Memory B cell (primary cell): Measurements from ENCODE around the gene SETD2.
"Not testable (repeated sequence)": the region's sequence is repeated elsewhere in the genome, so short reads cannot be mapped to it uniquely, and the experiment has no call there.

Experiments
- ATAC-seq: fragments of 150-1000 bp; cut with Tn5 transposase; 2 replicates; pipeline ENCODE4 v1.10.0; 2021; ENCODE audit warnings: low read depth, mild to moderate bottlenecking, moderate library complexity
- DNase-seq, 2 donors: peaks; one replicate each; pipeline ENCODE4 v3.0.0; 2022; ENCODE audit warnings: low spot score in 2 of 2
- H3K27ac Mint-ChIP-seq: one replicate; pipeline ENCODE4 v1.8.0; 2022; ENCODE audit warnings: mild to moderate bottlenecking, moderate library complexity, mixed read lengths
- H3K27me3 Mint-ChIP-seq: one replicate; pipeline ENCODE4 v1.8.0; 2022; ENCODE audit warnings: mixed read lengths
- H3K36me3 Mint-ChIP-seq: one replicate; pipeline ENCODE4 v1.8.0; 2022; ENCODE audit warnings: mild to moderate bottlenecking, mixed read lengths
- H3K4me1 Mint-ChIP-seq: one replicate; pipeline ENCODE4 v1.8.0; 2022; ENCODE audit warnings: mixed read lengths
- H3K4me3 Mint-ChIP-seq: one replicate; pipeline ENCODE4 v1.8.0; 2022; ENCODE audit warnings: mild to moderate bottlenecking, moderate library complexity, mixed read lengths
- H3K9me3 Mint-ChIP-seq: one replicate; pipeline ENCODE4 v1.8.0; 2022; ENCODE audit warnings: mixed read lengths

Gene SETD2

GRCh38 chr3:47065058-47065457 is 98.9 kb downstream of the SETD2 start:
- Mint-ChIP-seq H3K36me3 (peaks cover 26% of the 10 kb centered on the region), H3K9me3 (no peaks in the 10 kb centered on the region), H3K4me1 (peaks cover 11% of the 10 kb centered on the region), H3K4me3 (no peak overlapping the region), H3K27me3 (no peaks in the 10 kb centered on the region), H3K27ac (peak overlapping the region; percentile 60)
- DNase-seq: no peak
- ATAC-seq: no peak

DNA sequence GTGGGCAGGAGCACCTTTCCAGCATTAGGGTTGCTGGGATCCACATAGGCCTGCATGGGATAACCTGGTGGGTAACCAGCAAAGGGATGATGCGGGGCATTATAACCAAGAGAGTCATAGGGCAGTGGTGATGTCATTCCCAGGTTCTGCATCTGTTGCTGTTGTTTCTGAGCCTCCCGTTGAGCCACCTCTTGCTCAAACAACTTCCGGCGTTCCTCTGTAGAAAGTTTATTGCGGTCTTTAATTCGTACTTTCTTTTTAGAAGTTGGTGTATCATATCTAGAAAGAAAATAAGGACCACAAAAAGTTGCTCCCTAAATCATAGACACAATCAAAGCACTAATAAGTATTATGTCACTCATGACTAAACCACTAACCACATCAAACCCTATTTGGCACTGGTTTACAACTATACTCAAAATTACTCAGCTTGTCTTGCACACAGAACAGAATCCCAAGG is 106.7 kb downstream of the SETD2 start:
- Mint-ChIP-seq H3K9me3 (no peaks in the 10 kb centered on the region), H3K27ac (peak overlapping the region; percentile 54)
- no peak for ATAC-seq

DNA sequence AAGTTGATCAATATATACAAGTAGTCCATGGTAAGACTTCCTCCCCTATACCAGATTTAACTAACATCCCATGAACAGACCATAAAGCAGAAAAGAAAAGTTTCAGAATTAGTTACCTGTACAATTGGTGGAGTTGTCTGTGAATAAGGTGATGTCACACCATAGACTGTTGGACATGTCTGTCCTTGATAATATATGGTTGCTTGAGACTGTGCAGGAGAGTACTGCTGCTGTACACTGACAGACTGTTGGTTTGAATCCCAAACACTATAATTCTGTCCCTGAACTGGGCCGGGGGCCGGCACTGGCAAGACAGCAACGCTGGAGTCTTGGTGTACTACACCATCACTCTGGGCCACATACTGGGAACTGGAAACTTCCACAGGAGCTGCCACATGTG is 107.2 kb downstream of the SETD2 start:
- no peak overlapping the region for H3K4me3 Mint-ChIP-seq

More for the DNA sequence above, 106.7 kb downstream of the SETD2 start:
- Mint-ChIP-seq H3K36me3 (peaks cover 28% of the 10 kb centered on the region), H3K4me1 (peaks cover 15% of the 10 kb centered on the region), H3K4me3 (no peak overlapping the region), H3K27me3 (no peaks in the 10 kb centered on the region)
- DNase-seq: no peak

GRCh38 chr3:47054412-47054811 is 109.5 kb downstream of the SETD2 start:
- Mint-ChIP-seq H3K36me3 (peaks cover 17% of the 10 kb centered on the region), H3K4me3 (no peak overlapping the region), H3K4me1 (peaks cover 13% of the 10 kb centered on the region), H3K27me3 (no peaks in the 10 kb centered on the region), H3K9me3 (no peaks in the 10 kb centered on the region), H3K27ac (no peak overlapping the region)
- DNase-seq: no peak
- ATAC-seq: no peak

More for the DNA sequence above, 107.2 kb downstream of the SETD2 start:
- Mint-ChIP-seq H3K27ac (peak overlapping the region; percentile 54), H3K36me3 (peaks cover 24% of the 10 kb centered on the region), H3K9me3 (no peaks in the 10 kb centered on the region), H3K4me1 (peaks cover 15% of the 10 kb centered on the region), H3K27me3 (no peaks in the 10 kb centered on the region)
- no peak for ATAC-seq
- DNase-seq: no peak

DNA sequence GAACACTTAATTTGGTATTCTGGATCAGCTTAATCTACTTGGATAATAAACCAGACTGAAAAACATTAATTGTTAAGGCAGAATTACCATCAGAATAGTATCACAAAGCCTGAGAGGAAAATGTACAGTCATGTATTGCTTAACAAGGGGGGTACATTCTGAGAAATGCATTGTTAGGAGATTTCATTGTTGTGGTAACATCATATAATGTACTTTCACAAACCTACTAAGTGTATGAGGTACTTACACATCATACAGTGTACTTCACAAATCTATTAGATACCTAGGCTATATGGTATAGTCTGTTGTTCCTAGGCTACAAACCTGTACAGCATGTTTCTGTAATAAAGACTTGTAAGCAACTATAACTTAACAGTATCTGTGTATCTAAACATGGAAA is 116.2 kb downstream of the SETD2 start:
- peaks cover 7% of the 10 kb centered on the region for H3K36me3 Mint-ChIP-seq
- H3K27ac Mint-ChIP-seq: peak overlapping the region; percentile 0
- ATAC-seq: no peak

DNA sequence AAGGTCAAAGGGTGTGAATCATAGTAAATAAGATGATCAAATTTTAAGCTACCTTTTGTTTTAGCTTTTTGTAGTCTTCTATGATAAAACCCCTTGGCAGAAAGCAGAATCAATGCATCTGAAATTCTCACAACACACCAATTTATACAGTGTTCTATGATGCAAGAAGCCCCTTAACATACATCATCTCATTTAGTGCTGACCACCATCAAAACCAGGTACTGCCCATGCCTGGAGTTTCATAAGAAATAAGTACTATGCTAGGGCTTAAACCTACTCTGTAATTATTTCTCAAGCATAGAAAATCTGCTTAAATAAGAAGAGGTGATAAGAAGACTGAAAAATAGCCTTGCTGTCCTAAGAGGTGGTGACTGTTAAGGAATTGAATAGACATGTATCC is 116.8 kb downstream of the SETD2 start:
- Mint-ChIP-seq H3K27ac (peak overlapping the region; percentile 0), H3K9me3 (no peaks in the 10 kb centered on the region)

More for the DNA sequence above, 116.2 kb downstream of the SETD2 start:
- Mint-ChIP-seq H3K27me3 (no peaks in the 10 kb centered on the region), H3K4me1 (peaks cover 7% of the 10 kb centered on the region), H3K4me3 (no peak overlapping the region), H3K9me3 (no peaks in the 10 kb centered on the region)
- no peak for DNase-seq

DNA sequence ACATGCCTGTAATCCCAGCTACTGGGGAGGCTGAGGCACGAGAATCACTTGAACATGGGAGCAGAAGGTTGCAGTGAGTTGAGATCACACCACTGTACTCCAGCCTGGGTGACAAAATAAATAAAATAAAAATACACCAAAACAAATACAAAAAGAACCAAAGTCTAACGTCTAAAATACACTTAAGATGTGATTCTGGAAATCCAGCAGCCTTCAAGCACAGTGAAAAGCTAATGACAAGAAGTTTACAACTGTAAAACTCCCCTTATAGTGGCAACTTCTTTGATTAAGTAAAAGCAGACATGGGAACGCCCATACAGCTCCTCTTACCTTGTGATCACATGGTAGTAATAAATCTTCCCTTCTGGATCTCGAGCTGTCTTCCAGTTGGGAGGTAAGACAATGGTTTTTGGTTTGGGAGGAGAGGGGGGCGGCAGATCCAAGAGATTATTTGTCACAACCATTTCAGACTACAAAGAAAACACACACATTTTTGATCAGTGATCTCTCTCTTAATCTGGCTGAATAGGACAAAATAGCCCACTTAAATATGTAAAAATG is 121.6 kb downstream of the SETD2 start:
- Mint-ChIP-seq H3K4me1 (peaks cover 13% of the 10 kb centered on the region), H3K27ac (peak overlapping the region; percentile 63), H3K4me3 (no peak overlapping the region), H3K36me3 (peaks cover 24% of the 10 kb centered on the region), H3K27me3 (no peaks in the 10 kb centered on the region), H3K9me3 (no peaks in the 10 kb centered on the region)
- DNase-seq (no peak), ATAC-seq (no peak)

More for the DNA sequence above, 116.8 kb downstream of the SETD2 start:
- no peaks in the 10 kb centered on the region for H3K27me3 Mint-ChIP-seq
- ATAC-seq (no peak), DNase-seq (no peak)
- peaks cover 12% of the 10 kb centered on the region for H3K36me3 Mint-ChIP-seq
- peaks cover 7% of the 10 kb centered on the region for H3K4me1 Mint-ChIP-seq
- no peak overlapping the region for H3K4me3 Mint-ChIP-seq

DNA sequence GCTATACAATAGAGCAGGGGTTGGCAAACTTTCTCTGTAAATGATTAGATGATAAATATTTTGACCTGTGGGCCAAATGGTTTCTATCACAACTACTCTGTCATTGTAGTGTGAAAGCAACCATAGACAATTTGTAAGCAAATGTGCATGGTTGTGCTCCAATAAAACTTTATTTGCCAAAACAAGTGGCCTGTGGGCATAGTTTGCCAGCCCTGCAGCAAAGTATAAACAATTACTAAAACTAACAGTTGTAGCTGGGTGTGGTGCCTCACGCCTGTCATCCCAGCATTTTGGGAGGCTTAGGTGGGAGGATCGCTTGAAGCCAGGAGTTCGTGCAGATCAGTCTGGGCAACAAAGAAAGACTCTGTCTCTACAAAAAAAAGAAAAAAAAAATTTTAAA is 122.8 kb downstream of the SETD2 start:
- H3K36me3 Mint-ChIP-seq: peaks cover 26% of the 10 kb centered on the region
- no peak for ATAC-seq
- H3K4me1 Mint-ChIP-seq: peaks cover 13% of the 10 kb centered on the region
- no peaks in the 10 kb centered on the region for H3K27me3 Mint-ChIP-seq
- H3K4me3 Mint-ChIP-seq: no peak overlapping the region
- no peaks in the 10 kb centered on the region for H3K9me3 Mint-ChIP-seq
- DNase-seq: no peak
- no peak overlapping the region for H3K27ac Mint-ChIP-seq

DNA sequence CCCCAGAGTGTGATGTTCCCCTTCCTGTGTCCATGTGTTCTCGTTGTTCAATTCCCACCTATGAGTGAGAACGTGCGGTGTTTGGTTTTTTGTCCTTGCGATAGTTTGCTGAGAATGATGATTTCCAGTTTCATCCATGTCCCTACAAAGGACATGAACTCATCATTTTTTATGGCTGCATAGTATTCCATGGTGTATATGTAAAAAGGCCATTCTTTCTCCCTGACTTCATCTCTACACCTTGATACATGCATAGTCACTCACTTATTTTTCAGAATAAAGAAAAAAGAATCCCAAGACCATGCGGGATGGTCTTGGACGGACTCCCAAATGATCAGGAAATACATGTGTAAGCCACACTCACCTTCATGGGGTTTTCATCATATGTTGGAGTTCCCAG is 126.6 kb downstream of the SETD2 start:
- not testable (repeated sequence) for ATAC-seq, H3K27me3 Mint-ChIP-seq, H3K4me3 Mint-ChIP-seq, DNase-seq, H3K9me3 Mint-ChIP-seq
- Mint-ChIP-seq H3K36me3 (peaks cover 27% of the 10 kb centered on the region), H3K4me1 (peaks cover 13% of the 10 kb centered on the region), H3K27ac (peak overlapping the region; percentile 89)

DNA sequence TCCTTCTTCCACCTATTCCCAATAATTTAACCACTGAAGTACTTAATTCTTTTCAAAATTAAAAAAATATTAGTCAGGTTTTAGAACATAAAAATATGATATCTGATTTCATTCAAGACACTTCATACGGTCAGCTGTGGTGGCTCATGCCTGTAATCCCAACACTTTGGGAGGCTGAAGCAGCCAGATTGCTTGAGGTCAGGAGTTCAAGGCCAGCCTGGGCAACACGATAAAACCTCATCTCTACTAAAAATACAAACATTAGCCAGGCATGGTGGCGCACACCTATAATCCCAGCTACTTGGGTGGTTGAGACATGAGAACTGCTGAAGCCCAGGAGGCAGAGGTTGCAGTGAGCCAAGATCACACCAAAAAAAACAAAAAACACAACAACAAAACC is 127.8 kb downstream of the SETD2 start:
- no peak for ATAC-seq
- Mint-ChIP-seq H3K4me1 (peaks cover 15% of the 10 kb centered on the region), H3K9me3 (no peaks in the 10 kb centered on the region), H3K27me3 (no peaks in the 10 kb centered on the region), H3K4me3 (no peak overlapping the region), H3K27ac (peak overlapping the region; percentile 41), H3K36me3 (peaks cover 26% of the 10 kb centered on the region)
- no peak for DNase-seq

DNA sequence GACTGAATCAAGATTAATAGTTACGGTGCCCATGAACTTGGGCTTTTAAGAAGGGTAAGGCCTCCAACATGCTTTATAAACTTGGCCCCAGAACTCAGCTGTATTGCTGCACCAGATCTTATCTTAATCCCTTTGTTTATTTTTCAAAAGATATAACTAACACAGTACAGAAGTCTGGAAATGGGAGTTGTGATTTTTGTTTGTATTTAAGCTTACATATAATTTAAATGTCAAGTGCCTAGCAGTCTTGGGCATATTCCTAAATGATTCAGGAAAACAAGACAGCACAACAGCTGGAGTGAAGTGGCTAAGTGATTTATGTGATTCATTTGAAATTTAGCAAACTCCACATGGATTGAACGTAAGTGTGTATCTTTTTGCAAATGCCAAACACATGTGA is 128.3 kb downstream of the SETD2 start:
- Mint-ChIP-seq H3K27ac (peak overlapping the region; percentile 83), H3K4me1 (peaks cover 20% of the 10 kb centered on the region), H3K36me3 (peaks cover 28% of the 10 kb centered on the region), H3K9me3 (no peaks in the 10 kb centered on the region), H3K27me3 (no peaks in the 10 kb centered on the region), H3K4me3 (no peak overlapping the region)
- ATAC-seq (no peak), DNase-seq (no peak)

DNA sequence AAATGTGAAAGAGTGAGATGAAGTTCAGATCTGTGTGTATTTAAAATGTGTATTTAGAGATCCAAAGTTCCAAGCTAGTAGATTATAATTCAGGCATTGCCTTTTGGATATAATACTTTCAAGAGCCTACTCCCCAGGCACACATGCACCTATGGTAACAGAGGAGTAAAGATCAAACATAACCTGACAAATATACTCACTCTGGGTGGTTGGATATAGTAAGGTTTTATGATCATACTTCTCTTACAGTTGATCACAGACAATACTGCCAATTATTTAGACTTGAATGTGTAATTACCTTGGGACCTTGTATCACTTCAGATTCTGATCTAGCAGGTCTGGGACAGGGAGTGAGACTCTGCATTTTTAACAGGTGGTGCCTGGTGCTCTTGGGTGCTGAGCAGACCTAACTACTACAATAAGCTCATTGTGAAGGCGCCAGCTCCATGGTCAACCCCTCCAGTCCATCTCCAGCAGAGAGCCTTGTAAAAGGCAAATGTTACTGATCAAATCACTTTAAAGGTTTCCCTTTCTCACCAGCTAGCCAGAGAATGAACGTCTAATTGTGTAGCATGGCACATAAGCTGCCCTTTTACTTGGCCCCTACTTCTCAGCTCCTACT is 128.9 kb downstream of the SETD2 start:
- Mint-ChIP-seq H3K36me3 (peaks cover 26% of the 10 kb centered on the region), H3K27me3 (no peaks in the 10 kb centered on the region), H3K4me1 (peaks cover 20% of the 10 kb centered on the region), H3K9me3 (no peaks in the 10 kb centered on the region), H3K4me3 (no peak overlapping the region), H3K27ac (peak overlapping the region; percentile 83)
- DNase-seq (no peak), ATAC-seq (no peak)

GRCh38 chr3:47031041-47031440 is 132.9 kb downstream of the SETD2 start:
- H3K36me3 Mint-ChIP-seq: peaks cover 27% of the 10 kb centered on the region

GRCh38 chr3:47028667-47029066 is 135.2 kb downstream of the SETD2 start:
- peaks cover 23% of the 10 kb centered on the region for H3K36me3 Mint-ChIP-seq
- peaks cover 23% of the 10 kb centered on the region for H3K4me1 Mint-ChIP-seq
- ATAC-seq: no peak
- DNase-seq: no peak
- no peaks in the 10 kb centered on the region for H3K27me3 Mint-ChIP-seq
- peak overlapping the region; percentile 12 for H3K27ac Mint-ChIP-seq
- H3K9me3 Mint-ChIP-seq: no peaks in the 10 kb centered on the region
- no peak overlapping the region for H3K4me3 Mint-ChIP-seq

More at GRCh38 chr3:47031041-47031440, 132.9 kb downstream of the SETD2 start:
- DNase-seq, H3K9me3 Mint-ChIP-seq, H3K27me3 Mint-ChIP-seq, H3K4me3 Mint-ChIP-seq: not testable (repeated sequence)
- Mint-ChIP-seq H3K4me1 (peaks cover 11% of the 10 kb centered on the region), H3K27ac (peak overlapping the region; percentile 72)
- peak; percentile 83 for ATAC-seq

GRCh38 chr3:47028146-47028545 is 135.8 kb downstream of the SETD2 start:
- peaks cover 21% of the 10 kb centered on the region for H3K36me3 Mint-ChIP-seq
- H3K27ac Mint-ChIP-seq: peak overlapping the region; percentile 12
- no peaks in the 10 kb centered on the region for H3K9me3 Mint-ChIP-seq
- no peak overlapping the region for H3K4me3 Mint-ChIP-seq
- ATAC-seq: no peak
- peaks cover 23% of the 10 kb centered on the region for H3K4me1 Mint-ChIP-seq
- DNase-seq: no peak
- no peaks in the 10 kb centered on the region for H3K27me3 Mint-ChIP-seq
